ENCODE results near the gene RIOK3. TPM values are rescaled to one million over a fixed set of nuclear protein-coding genes. Genes with fewer than 3 reads are reported as not detected.

Gene RIOK3
- total RNA-seq, 4 donors from 2014 or later: 38.7 to 52.2 (median 46.3) TPM

DNA sequence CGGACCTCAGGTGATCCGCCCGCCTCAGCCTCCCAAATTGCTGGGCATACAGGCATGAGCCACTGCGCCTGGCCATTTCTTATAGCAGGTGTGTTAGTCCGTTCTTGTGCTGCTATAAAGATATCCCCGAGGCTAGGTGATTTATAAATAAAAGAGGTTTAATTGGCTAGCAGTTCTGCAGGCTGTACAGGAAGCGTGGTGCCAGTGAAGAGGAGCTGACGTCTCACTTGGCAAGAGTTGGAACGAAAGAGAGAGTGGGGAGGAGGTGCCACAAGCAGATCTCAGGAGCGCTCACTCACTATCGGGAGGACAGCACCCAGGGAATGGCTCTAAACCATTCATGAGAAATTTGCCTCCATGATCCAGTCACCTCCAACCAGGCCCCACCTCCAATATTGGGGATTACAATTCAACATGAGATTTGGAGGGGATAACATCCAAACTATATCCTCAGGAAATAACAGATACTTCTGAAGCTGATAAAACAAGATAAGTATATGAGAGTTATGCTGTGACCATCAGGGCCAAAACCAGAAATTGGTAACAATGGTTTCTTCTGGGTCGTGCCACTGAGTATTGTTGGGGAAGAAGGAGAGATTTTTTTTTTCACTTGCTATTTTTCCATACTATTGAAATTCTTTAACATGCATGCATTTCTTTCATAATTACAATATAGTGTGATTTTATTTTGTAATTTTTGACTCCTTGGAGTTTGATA lies 42.8 kb downstream of the RIOK3 start:
- Histone ChIP-seq H3K4me3 (no peak overlapping the region), H3K36me3 (no peaks in the 10 kb centered on the region), H3K27ac (replicated peaks in 1 of 4) (no peak overlapping the region), H3K4me1 (peaks cover 0 to 14% (median 11%) of the 10 kb centered on the region in 4 donors), H3K27me3 (no peaks in the 10 kb centered on the region), H3K9me3 (no peaks in the 10 kb centered on the region)
- no peak for DNase-seq (ENCODE audit: extremely low spot score)
- intact Hi-C loops (cut with DNase I): no loop called here
- WGBS: 36% methylated on average over 9 of the region's 12 CpGs
- TF ChIP-seq EP300 (IDR thresholded peaks at IDR 0.05) (no peak), POLR2AphosphoS5 (IDR thresholded peaks at IDR 0.05) (no peak), POLR2A (IDR thresholded peaks at IDR 0.05; ENCODE audit: low read depth) (no peak)
- TF ChIP-seq, protein P1, sequence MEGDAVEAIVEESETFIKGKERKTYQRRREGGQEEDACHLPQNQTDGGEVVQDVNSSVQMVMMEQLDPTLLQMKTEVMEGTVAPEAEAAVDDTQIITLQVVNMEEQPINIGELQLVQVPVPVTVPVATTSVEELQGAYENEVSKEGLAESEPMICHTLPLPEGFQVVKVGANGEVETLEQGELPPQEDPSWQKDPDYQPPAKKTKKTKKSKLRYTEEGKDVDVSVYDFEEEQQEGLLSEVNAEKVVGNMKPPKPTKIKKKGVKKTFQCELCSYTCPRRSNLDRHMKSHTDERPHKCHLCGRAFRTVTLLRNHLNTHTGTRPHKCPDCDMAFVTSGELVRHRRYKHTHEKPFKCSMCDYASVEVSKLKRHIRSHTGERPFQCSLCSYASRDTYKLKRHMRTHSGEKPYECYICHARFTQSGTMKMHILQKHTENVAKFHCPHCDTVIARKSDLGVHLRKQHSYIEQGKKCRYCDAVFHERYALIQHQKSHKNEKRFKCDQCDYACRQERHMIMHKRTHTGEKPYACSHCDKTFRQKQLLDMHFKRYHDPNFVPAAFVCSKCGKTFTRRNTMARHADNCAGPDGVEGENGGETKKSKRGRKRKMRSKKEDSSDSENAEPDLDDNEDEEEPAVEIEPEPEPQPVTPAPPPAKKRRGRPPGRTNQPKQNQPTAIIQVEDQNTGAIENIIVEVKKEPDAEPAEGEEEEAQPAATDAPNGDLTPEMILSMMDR (IDR thresholded peaks at IDR 0.05): no peak

DNA sequence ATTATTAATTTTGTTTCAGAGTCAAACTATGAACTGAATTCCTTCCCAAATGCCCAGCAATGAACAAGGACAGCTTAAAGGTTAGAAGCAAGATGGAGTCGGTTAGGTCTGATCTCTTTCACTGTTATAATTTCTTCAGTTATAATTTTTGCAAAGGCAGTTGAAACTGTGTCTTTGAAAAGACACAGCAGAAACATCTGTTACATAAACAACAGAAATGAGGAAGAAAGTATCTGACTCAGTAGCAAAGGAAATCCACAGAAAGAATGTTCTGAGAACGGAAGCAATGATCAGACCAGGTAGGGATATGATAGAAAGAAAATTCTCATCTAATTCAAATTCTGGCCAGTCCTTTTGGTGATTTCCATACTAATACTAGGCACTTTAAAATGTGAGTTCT lies 45.0 kb downstream of the RIOK3 start:
- WGBS: 75% methylated on average over 2 of the region's 2 CpGs
- no peak for DNase-seq (ENCODE audit: extremely low spot score)
- Histone ChIP-seq H3K27me3 (no peaks in the 10 kb centered on the region), H3K4me1 (peaks cover 6 to 25% (median 20%) of the 10 kb centered on the region in 4 donors), H3K27ac (replicated peaks in 1 of 4) (no peak overlapping the region), H3K4me3 (no peak overlapping the region), H3K36me3 (no peaks in the 10 kb centered on the region), H3K9me3 (no peaks in the 10 kb centered on the region)
- intact Hi-C loops (cut with DNase I): no loop called here
- TF ChIP-seq POLR2AphosphoS5 (IDR thresholded peaks at IDR 0.05) (no peak), EP300 (IDR thresholded peaks at IDR 0.05) (no peak), POLR2A (IDR thresholded peaks at IDR 0.05; ENCODE audit: low read depth) (no peak)
- TF ChIP-seq, protein P1 (IDR thresholded peaks at IDR 0.05): no peak

DNA sequence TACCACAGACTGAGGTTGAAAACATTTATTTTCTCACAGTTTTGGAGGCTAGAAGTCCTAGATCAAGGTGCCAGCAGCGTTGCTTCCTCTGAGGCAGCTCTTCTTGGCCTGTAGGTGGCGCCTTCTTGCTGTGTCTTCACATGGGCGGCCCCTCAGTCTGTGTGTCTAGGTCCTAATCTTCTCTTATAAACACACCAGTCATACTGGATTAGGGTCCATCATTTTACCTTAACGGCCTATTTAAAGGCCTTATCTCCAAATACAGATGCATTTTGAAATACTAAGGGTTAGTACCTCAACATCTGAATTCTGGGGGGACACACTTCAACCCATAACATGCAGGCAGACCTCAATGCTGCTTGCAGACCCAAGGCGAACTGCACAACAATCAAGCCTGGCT lies 45.8 kb downstream of the RIOK3 start:
- intact Hi-C loops (cut with DNase I): no loop called here

DNA sequence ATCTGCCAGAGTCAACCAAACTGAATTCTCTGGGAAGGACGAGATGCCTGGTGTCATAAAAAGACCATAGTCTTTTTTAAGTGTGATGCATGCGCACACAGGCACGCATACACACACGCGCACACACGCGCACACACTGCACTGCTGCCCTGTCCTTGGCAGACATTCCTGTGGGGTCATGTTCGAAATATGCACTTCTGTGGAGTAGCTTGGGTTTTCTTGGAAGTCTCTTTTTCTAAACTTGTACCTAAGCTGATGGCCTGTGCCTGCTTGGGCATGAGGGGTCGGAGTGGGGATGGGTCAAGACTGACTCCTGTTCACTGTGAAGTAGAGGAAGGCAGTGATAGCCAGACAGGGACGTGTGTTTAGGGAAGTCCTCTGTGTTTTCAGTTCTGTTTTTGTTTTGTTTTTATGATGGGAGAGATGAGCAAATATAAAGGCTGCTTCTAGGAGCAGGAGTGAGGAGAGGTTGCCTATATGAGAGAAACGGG lies 46.2 kb downstream of the RIOK3 start:
- Histone ChIP-seq H3K9me3 (no peaks in the 10 kb centered on the region), H3K4me3 (no peak overlapping the region), H3K27ac (replicated peaks in 1 of 4) (no peak overlapping the region), H3K27me3 (no peaks in the 10 kb centered on the region), H3K4me1 (peaks cover 7 to 29% (median 26%) of the 10 kb centered on the region in 4 donors), H3K36me3 (no peaks in the 10 kb centered on the region)
- intact Hi-C loops (cut with DNase I): no loop called here
- whole genome bisulfite sequencing: 65% methylated on average over 11 of the region's 11 CpGs
- TF ChIP-seq POLR2A (IDR thresholded peaks at IDR 0.05; ENCODE audit: low read depth) (no peak), POLR2AphosphoS5 (IDR thresholded peaks at IDR 0.05) (no peak), EP300 (IDR thresholded peaks at IDR 0.05) (no peak)
- TF ChIP-seq, protein P1 (IDR thresholded peaks at IDR 0.05): no peak
- no peak for DNase-seq (ENCODE audit: extremely low spot score)

More for the DNA sequence above, 45.8 kb downstream of the RIOK3 start:
- Histone ChIP-seq H3K36me3 (no peaks in the 10 kb centered on the region), H3K4me3 (no peak overlapping the region), H3K9me3 (no peaks in the 10 kb centered on the region), H3K27ac (replicated peaks in 1 of 4) (no peak overlapping the region), H3K27me3 (no peaks in the 10 kb centered on the region), H3K4me1 (peaks cover 6 to 25% (median 21%) of the 10 kb centered on the region in 4 donors)
- no peak for DNase-seq (ENCODE audit: extremely low spot score)
- no peak for TF ChIP-seq EP300 (IDR thresholded peaks at IDR 0.05)
- TF ChIP-seq POLR2AphosphoS5 (IDR thresholded peaks at IDR 0.05): peak in 1 of 2 donors; percentile 27
- TF ChIP-seq, protein P1 (IDR thresholded peaks at IDR 0.05): peak; percentile 59 to 78 (median 60)
- WGBS: 14% methylated on average over 3 of the region's 5 CpGs

All from esophagus muscularis mucosa (tissue), 4 donors.